ENCODE measurements around the gene RPTOR. TPM values are rescaled to one million over a fixed set of nuclear protein-coding genes. Genes with fewer than 3 reads are reported as not detected.

Gene RPTOR
- total RNA-seq, 1 donor from 2014 or later: 65.9 TPM

DNA sequence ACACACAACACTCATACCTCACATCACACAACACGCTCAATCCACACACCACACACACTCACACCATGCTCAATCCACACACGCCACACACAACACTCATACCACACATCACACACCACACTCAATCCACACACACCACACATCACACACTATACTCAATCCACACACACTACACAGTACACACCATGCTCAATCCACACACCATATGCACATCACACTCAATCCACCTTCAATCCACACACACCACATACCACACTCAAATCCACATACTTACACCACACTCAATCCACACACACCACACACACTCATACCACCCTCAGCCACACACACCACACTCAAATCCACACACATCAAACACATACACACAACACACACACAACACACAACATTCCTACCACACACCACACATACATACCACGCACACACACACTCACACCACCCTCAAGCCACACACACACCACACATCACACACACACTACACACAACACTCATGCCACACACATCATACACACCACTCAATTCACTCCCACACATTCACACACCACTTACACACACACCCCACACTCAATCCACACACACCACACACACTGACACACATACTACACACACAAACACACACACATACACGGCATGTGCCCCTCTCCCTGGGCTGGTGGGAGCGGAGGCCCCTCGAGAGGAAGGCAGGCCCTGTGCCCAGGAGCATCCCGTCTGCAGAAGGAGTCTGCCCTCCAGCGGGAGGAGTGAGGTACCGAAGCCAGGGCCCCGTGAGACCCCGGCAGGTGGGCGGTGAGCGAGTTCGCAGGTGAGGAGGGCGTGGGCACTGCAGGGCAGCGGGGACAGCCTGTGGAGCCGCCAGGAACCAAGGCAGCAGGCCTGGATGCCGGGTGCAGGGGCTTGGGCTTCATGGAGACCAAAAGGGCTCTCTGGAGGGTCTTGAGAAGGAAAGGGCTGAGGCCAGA lies 33.1 kb upstream of the RPTOR start:
- POLR2A ChIA-PET: no interaction called here
- CTCF ChIA-PET: no interaction called here
- H3K4me3 Mint-ChIP-seq: no peak overlapping the region
- no peak overlapping the region for H3K27ac Mint-ChIP-seq
- H3K27me3 Mint-ChIP-seq: peaks cover 5% of the 10 kb centered on the region
- intact Hi-C loops (cut with micrococcal nuclease): no loop called here
- H3K4me1 Mint-ChIP-seq: no peaks in the 10 kb centered on the region
- DNase-seq (no peak), ATAC-seq (ENCODE audit: low read depth) (no peak)
- H3K36me3 Mint-ChIP-seq (ENCODE audit: low read depth): no peaks in the 10 kb centered on the region
- H3K9me3 Mint-ChIP-seq: no peaks in the 10 kb centered on the region
- TF ChIP-seq, protein P1, sequence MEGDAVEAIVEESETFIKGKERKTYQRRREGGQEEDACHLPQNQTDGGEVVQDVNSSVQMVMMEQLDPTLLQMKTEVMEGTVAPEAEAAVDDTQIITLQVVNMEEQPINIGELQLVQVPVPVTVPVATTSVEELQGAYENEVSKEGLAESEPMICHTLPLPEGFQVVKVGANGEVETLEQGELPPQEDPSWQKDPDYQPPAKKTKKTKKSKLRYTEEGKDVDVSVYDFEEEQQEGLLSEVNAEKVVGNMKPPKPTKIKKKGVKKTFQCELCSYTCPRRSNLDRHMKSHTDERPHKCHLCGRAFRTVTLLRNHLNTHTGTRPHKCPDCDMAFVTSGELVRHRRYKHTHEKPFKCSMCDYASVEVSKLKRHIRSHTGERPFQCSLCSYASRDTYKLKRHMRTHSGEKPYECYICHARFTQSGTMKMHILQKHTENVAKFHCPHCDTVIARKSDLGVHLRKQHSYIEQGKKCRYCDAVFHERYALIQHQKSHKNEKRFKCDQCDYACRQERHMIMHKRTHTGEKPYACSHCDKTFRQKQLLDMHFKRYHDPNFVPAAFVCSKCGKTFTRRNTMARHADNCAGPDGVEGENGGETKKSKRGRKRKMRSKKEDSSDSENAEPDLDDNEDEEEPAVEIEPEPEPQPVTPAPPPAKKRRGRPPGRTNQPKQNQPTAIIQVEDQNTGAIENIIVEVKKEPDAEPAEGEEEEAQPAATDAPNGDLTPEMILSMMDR (IDR thresholded peaks at IDR 0.05): no peak

DNA sequence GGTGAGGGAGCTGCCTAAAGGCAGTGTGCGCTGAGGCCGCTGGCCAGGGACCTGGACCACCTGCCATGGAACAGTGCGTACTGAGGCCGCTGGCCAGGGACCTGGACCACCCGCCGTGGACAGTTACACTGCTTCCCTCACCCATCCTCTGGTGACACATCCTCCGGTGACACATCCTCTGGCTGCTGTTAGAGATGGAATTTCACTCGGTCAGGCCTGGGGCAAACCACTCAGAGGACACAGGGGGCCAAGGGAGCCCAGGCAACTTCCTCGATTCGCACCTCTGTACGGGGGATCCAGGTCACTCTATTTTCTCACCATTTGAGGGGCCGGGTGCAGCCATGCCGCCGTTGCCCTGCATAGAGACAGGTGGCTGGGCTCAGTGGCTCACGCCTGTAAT lies 32.4 kb upstream of the RPTOR start:
- ChIA-PET POLR2A (no interaction called here), CTCF (no interaction called here)
- Mint-ChIP-seq H3K27ac (no peak overlapping the region), H3K4me3 (no peak overlapping the region), H3K4me1 (no peaks in the 10 kb centered on the region), H3K27me3 (peaks cover 6% of the 10 kb centered on the region), H3K36me3 (ENCODE audit: low read depth) (no peaks in the 10 kb centered on the region), H3K9me3 (no peaks in the 10 kb centered on the region)
- TF ChIP-seq, protein P1 (IDR thresholded peaks at IDR 0.05): no peak
- DNase-seq (no peak), ATAC-seq (ENCODE audit: low read depth) (no peak)
- intact Hi-C loops (cut with micrococcal nuclease): no loop called here

DNA sequence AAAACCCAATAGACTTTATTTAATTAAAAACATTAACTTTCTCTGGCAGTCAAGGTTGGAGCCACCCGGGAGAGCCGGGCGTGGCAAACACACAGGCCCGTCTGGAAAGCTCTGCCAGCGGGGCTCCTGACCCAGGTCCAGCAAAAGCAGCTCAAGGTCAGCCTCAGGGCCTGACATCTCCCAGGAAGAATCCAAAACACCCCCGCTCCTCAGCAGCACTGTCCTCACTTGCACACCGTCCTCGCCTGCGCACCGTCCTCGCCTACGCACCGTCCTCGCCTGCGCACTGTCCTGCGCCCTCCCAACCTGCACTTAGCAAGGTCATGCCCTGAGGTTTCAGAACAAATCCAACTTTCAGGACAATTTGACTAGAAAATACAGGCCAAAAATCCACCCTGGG lies 31.4 kb upstream of the RPTOR start:
- no peak overlapping the region for H3K4me3 Mint-ChIP-seq
- H3K4me1 Mint-ChIP-seq: no peaks in the 10 kb centered on the region
- CTCF ChIA-PET: no interaction called here
- POLR2A ChIA-PET: no interaction called here
- no peaks in the 10 kb centered on the region for H3K9me3 Mint-ChIP-seq
- intact Hi-C loops (cut with micrococcal nuclease): no loop called here
- no peak overlapping the region for H3K27ac Mint-ChIP-seq
- DNase-seq (no peak), ATAC-seq (ENCODE audit: low read depth) (no peak)
- TF ChIP-seq, protein P1 (IDR thresholded peaks at IDR 0.05): no peak
- H3K27me3 Mint-ChIP-seq: peaks cover 6% of the 10 kb centered on the region
- no peaks in the 10 kb centered on the region for H3K36me3 Mint-ChIP-seq (ENCODE audit: low read depth)

DNA sequence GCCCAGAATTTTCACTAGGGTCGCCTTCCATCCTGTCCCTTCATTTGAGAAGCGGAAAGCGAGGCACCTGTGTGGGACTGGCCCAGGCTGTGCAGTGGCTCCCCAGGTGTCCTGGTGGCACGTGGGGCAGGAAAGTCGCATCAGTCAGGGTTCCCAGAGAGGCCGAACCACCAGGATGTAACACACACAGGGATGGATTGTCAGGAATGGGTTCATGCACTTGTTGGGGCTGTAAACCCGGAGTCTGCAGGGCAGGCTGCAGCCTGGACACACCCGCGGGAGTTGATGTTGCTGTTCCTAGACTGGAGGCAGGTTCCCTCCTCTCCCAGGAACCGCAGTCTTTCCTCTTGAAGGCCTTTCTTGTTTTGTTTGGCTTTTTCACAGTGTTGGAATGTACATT lies 30.7 kb upstream of the RPTOR start:
- H3K27ac Mint-ChIP-seq: no peak overlapping the region
- ATAC-seq (ENCODE audit: low read depth): no peak
- H3K4me3 Mint-ChIP-seq: no peak overlapping the region
- no peaks in the 10 kb centered on the region for H3K36me3 Mint-ChIP-seq (ENCODE audit: low read depth)
- H3K4me1 Mint-ChIP-seq: no peaks in the 10 kb centered on the region
- H3K27me3 Mint-ChIP-seq: peaks cover 6% of the 10 kb centered on the region
- intact Hi-C loops (cut with micrococcal nuclease): no loop called here
- no peak for DNase-seq
- CTCF ChIA-PET: no interaction called here
- TF ChIP-seq, protein P1 (IDR thresholded peaks at IDR 0.05): no peak
- POLR2A ChIA-PET: no interaction called here
- no peaks in the 10 kb centered on the region for H3K9me3 Mint-ChIP-seq

DNA sequence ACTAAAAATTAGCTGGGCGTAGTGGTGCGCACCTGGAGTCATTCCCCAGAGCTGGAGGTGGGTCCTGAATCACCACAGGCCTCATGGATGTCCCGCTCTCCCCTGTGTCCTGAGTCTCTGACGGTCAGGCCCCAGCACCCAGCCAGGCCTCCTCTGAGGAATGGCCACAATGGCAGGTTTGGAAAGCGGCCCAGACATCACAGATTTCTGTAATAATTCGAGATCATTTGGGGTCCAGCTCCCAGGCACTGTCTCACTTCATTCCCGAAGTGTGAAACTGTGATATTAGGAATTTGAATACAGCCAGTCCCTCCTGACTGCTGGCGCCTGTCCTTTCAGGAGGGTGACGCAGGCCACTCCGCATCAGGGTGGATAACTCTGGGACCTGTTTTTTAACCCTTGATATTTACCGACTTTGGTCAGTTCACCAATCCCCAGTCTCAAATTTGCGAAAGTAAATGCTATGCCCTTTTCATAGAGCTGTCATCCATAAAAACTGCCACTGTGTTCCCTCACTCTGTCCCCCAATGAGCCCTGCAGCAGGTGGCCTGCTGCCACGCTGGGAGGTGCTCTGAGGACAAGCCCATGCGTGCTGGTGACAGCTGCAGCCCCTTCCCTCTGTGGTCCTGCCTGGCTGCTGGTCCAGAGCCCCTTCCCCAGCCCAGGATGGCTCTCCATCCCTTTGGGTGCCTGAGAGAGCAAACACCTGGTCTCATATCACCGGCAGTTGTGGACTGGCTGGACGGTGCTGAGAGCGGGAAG lies 28.3 kb upstream of the RPTOR start:
- ChIA-PET CTCF (no interaction called here), POLR2A (no interaction called here)
- intact Hi-C loops (cut with micrococcal nuclease): no loop called here
- Mint-ChIP-seq H3K36me3 (ENCODE audit: low read depth) (no peaks in the 10 kb centered on the region), H3K4me3 (no peak overlapping the region), H3K27me3 (peaks cover 13% of the 10 kb centered on the region), H3K9me3 (no peaks in the 10 kb centered on the region), H3K27ac (no peak overlapping the region), H3K4me1 (no peaks in the 10 kb centered on the region)
- no peak for ATAC-seq (ENCODE audit: low read depth)
- DNase-seq: no peak
- TF ChIP-seq, protein P1 (IDR thresholded peaks at IDR 0.05): no peak
